Hepatocyte (in vitro differentiated cells): Measurements from ENCODE around the gene ASCC2. TPM values are rescaled to one million over a fixed set of nuclear protein-coding genes. Genes with fewer than 3 reads are reported as not detected.

ENCODE experiments used
- DNase-seq: peaks from one replicate; pipeline ENCODE4 v3.0.0-alpha.2; 2016; ENCODE audit warnings: low spot score
- H2AFZ ChIP-seq: fragments of 200-600 bp; sonication (generic); 2 replicates; pipeline ENCODE4 v1.6.0; 2016; ENCODE audit warnings: antibody characterized with exemption, mild to moderate bottlenecking
- H3K27ac ChIP-seq: fragments of 200-600 bp; sonication (generic); 2 replicates; pipeline ENCODE4 v1.5.1; 2016; ENCODE audit warnings: mild to moderate bottlenecking
- H3K27me3 ChIP-seq: fragments of 200-600 bp; sonication (generic); 2 replicates; pipeline ENCODE4 v1.6.1; 2016
- H3K36me3 ChIP-seq: fragments of 200-600 bp; sonication (generic); replicated peaks from 2 replicates; pipeline ENCODE4 v1.5.1; 2016; ENCODE audit warnings: low read depth; ENCODE audit not compliant: insufficient read depth
- H3K4me1 ChIP-seq: fragments of 200-600 bp; sonication (generic); 2 replicates; pipeline ENCODE4 v1.5.1; 2016; ENCODE audit warnings: mild to moderate bottlenecking, moderate library complexity; ENCODE audit not compliant: insufficient read depth
- H3K4me2 ChIP-seq: fragments of 200-600 bp; sonication (generic); 2 replicates; pipeline ENCODE4 v1.6.0; 2016
- H3K4me3 ChIP-seq: fragments of 200-600 bp; sonication (generic); 2 replicates; pipeline ENCODE4 v1.5.1; 2016; ENCODE audit warnings: mild to moderate bottlenecking
- H3K79me2 ChIP-seq: fragments of 200-600 bp; sonication (generic); 2 replicates; pipeline ENCODE4 v1.6.0; 2017; ENCODE audit warnings: mild to moderate bottlenecking
- H3K9me2 ChIP-seq: fragments of 200-600 bp; sonication (generic); replicated peaks from 2 replicates; pipeline ENCODE4 v1.6.0; 2017; ENCODE audit warnings: mild to moderate bottlenecking; ENCODE audit not compliant: insufficient read depth
- H3K9me3 ChIP-seq: fragments of 200-600 bp; sonication (generic); 2 replicates; pipeline ENCODE4 v1.5.1; 2016; ENCODE audit warnings: low read depth, mild to moderate bottlenecking
- H4K20me1 ChIP-seq: fragments of 200-600 bp; sonication (generic); 2 replicates; pipeline ENCODE4 v1.6.0; 2016; ENCODE audit warnings: mild to moderate bottlenecking; ENCODE audit not compliant: insufficient read depth, poor library complexity, severe bottlenecking
- EZH2 ChIP-seq: fragments of 200-600 bp; sonication (generic); IDR thresholded peaks from 2 replicates; pipeline ENCODE4 v1.6.1; 2016; ENCODE audit warnings: antibody characterized with exemption, mild to moderate bottlenecking, borderline replicate concordance
- EZH2phosphoT487 ChIP-seq: fragments of 200-600 bp; sonication (generic); IDR thresholded peaks from one replicate; pipeline ENCODE4 v1.6.1; 2018; ENCODE audit warnings: antibody characterized with exemption, mild to moderate bottlenecking, low read depth, moderate library complexity; ENCODE audit not compliant: unreplicated experiment, severe bottlenecking
- WGBS: methylation state at CpG from one replicate; pipeline ENCODE4 v1.1.6; 2016; ENCODE audit warnings: low lambda C conversion rate; ENCODE audit errors: missing lambda C conversion rate; 5-methylcytosine and 5-hydroxymethylcytosine counted together
- polyA plus RNA-seq: library from polyadenylated mRNA; unstranded; fragments of >200 nt; fragmentation: Nextera tagmentation; extraction: Ambion mirVana; gene quantifications from 2 replicates; pipeline ENCODE4 v1.2.1, GENCODE V29; 2016
- total RNA-seq: library from RNA; depleted of rRNA; stranded (reverse); fragments of >200 nt; gene quantifications from 2 replicates; pipeline ENCODE4 v1.2.3, GENCODE V29; 2014
- TF ChIP-seq, protein P1 (sequence below): fragments of 200-600 bp; sonication (generic); IDR thresholded peaks from 2 replicates; pipeline ENCODE4 v1.5.1; 2016; ENCODE audit warnings: antibody characterized with exemption, mild to moderate bottlenecking; ENCODE audit not compliant: poor library complexity

The ASCC2 gene
- total and polyA plus RNA-seq, 2 experiments from 2014 or later = 25.9 to 54.8 TPM

DNA sequence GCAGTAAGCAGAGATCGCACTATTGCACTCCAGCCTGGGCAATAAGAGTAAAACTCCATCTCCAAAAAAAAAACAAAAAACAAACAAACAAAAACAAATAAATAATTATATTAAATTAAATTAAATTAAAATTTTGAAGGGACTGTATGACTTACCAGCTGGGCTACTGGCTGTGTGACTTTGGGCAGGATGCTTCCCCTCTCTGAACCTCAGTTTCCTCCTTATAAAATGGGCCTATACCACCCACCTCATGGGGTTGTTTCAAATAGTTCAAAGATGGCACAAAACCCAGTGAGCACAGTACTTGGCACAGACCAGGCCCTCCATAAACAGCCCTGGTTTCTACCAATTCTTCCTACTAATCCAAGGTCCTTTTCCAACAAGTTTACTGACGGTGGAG, 34.9 kb downstream of the ASCC2 start:
- Histone ChIP-seq H3K4me3 (no peak overlapping the region), H4K20me1 (no peaks in the 10 kb centered on the region), H3K9me3 (no peaks in the 10 kb centered on the region), H3K79me2 (no peaks in the 10 kb centered on the region), H3K9me2 (no peaks in the 10 kb centered on the region), H2AFZ (no peak overlapping the region), H3K4me1 (peaks cover 14% of the 10 kb centered on the region), H3K4me2 (no peak overlapping the region), H3K36me3 (no peaks in the 10 kb centered on the region), H3K27me3 (no peaks in the 10 kb centered on the region), H3K27ac (no peak overlapping the region)
- WGBS = 98% methylated on average over 2 of the region's 2 CpGs
- DNase-seq = no peak
- TF ChIP-seq EZH2 (no peak), EZH2phosphoT487 (no peak)
- TF ChIP-seq, protein P1, sequence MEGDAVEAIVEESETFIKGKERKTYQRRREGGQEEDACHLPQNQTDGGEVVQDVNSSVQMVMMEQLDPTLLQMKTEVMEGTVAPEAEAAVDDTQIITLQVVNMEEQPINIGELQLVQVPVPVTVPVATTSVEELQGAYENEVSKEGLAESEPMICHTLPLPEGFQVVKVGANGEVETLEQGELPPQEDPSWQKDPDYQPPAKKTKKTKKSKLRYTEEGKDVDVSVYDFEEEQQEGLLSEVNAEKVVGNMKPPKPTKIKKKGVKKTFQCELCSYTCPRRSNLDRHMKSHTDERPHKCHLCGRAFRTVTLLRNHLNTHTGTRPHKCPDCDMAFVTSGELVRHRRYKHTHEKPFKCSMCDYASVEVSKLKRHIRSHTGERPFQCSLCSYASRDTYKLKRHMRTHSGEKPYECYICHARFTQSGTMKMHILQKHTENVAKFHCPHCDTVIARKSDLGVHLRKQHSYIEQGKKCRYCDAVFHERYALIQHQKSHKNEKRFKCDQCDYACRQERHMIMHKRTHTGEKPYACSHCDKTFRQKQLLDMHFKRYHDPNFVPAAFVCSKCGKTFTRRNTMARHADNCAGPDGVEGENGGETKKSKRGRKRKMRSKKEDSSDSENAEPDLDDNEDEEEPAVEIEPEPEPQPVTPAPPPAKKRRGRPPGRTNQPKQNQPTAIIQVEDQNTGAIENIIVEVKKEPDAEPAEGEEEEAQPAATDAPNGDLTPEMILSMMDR = no peak

DNA sequence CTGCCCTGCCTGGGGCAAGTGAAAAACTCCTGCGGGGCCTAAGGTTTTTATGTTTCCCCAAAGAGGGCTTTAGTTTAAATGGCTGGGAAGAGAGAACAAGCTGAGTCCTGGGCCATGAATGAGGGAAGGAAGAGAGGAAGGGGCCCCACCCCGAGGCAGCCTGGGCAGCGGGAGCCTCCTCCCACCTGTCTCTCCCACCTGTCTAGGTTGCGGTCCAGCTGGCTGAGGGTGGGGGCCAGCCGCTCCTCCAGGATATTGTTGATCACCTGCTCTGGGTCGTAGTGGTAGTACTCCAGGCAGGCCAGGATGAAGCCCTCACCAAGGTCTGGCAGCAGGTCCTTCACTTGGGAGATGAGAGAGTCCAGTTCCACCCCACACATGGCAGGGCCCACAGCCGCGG, 36.3 kb downstream of the ASCC2 start:
- Histone ChIP-seq H3K9me3 (no peaks in the 10 kb centered on the region), H3K27ac (peak overlapping the region; percentile 43), H3K36me3 (no peaks in the 10 kb centered on the region), H4K20me1 (no peaks in the 10 kb centered on the region), H3K4me1 (peaks cover 16% of the 10 kb centered on the region), H2AFZ (no peak overlapping the region), H3K4me2 (no peak overlapping the region), H3K9me2 (no peaks in the 10 kb centered on the region), H3K79me2 (no peaks in the 10 kb centered on the region), H3K27me3 (no peaks in the 10 kb centered on the region), H3K4me3 (no peak overlapping the region)
- WGBS = 87% methylated on average over 8 of the region's 8 CpGs
- TF ChIP-seq EZH2phosphoT487 (no peak), EZH2 (no peak)
- TF ChIP-seq, protein P1 = no peak
- no peak for DNase-seq

DNA sequence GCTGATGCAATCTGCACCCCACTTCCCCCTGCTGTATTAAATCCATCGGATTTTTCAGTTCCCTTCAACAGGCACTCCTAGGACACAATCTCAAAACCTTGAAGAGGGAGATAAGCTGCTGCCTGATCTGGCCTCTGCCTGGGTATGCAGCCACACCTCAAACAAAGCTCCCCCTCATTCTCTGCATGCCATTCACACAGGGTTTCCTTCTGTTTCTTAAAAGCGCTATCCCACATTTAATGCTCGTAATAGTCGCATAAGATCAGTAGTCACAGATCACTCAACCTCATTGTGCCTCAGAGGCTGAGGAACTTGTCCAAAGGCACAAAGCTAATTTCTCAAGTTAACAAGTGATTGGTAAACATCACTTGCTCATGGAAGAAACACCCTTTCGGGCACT, 36.9 kb downstream of the ASCC2 start:
- Histone ChIP-seq H3K4me2 (no peak overlapping the region), H3K27ac (peak overlapping the region; percentile 43)

More for the DNA sequence above, 36.9 kb downstream of the ASCC2 start:
- DNase-seq = no peak
- WGBS = 63% methylated on average over 5 of the region's 5 CpGs
- Histone ChIP-seq H3K9me2 (no peaks in the 10 kb centered on the region), H3K36me3 (no peaks in the 10 kb centered on the region), H3K79me2 (no peaks in the 10 kb centered on the region), H3K4me3 (no peak overlapping the region), H3K27me3 (no peaks in the 10 kb centered on the region), H2AFZ (no peak overlapping the region), H4K20me1 (no peaks in the 10 kb centered on the region), H3K4me1 (peaks cover 19% of the 10 kb centered on the region), H3K9me3 (no peaks in the 10 kb centered on the region)
- no peak for TF ChIP-seq EZH2phosphoT487
- TF ChIP-seq, protein P1 = no peak
- TF ChIP-seq EZH2 = no peak
